ENCODE data around the gene ATP8B1.

- no peak for TF ChIP-seq POLR2A (IDR thresholded peaks at IDR 0.05)
- TF ChIP-seq CTCF (IDR thresholded peaks at IDR 0.05) = no peak
These were observed 1.4 kb upstream of the ATP8B1 start for GRCh38 chr18:57804557-57804956.

All from body of pancreas (tissue), 4 donors.